ENCODE measurements around the gene NFE2L1.

GRCh38 chr17:48045316-48046001 is 2.7 kb upstream of the NFE2L1 start:
- TF ChIP-seq EZH2 (IDR thresholded peaks at IDR 0.05; ENCODE audit: insufficient read depth, poor library complexity, severe bottlenecking) (no peak), EZH2phosphoT487 (IDR thresholded peaks at IDR 0.05; ENCODE audit: insufficient read depth, low read depth) (no peak)
